B cell (primary cell): ENCODE measurements around the gene CCDC60. TPM values are rescaled to one million over a fixed set of nuclear protein-coding genes. Genes with fewer than 3 reads are reported as not detected.

Source experiments
- ATAC-seq: fragments of 200-7000 bp; cut with Tn5 transposase; one replicate; pipeline ENCODE4 v1.10.0; 2021; ENCODE audit warnings: low read depth, mild to moderate bottlenecking, moderate number of reproducible peaks, moderate library complexity
- CTCF ChIA-PET: fragments of 350-600 bp; sonication (Branson Sonifier 250); formaldehyde crosslinking; loops from one replicate; lab custom pipeline; 2021; ENCODE audit warnings: antibody characterized with exemption, inconsistent platforms; lab: Charles Lee
- POLR2A ChIA-PET: fragments of 350-600 bp; sonication (Branson Sonifier 250); formaldehyde crosslinking; loops from one replicate; lab custom pipeline; 2021; ENCODE audit warnings: antibody characterized with exemption; lab: Charles Lee
- DNase-seq: peaks from one replicate; pipeline ENCODE4 v3.0.0; 2013
- H2AFZ ChIP-seq: 2 replicates; pipeline ENCODE4 v1.6.1; 2012; ENCODE audit warnings: mild to moderate bottlenecking, low read depth, low read length; ENCODE audit not compliant: insufficient read depth, poor library complexity, severe bottlenecking
- H3K27ac ChIP-seq, 2 donors: 1 replicate in 1 of 2; 2 replicates in 1 of 2; pipeline ENCODE4 v1.5.1; 2012 to 2013; ENCODE audit warnings: low read length in 2 of 2, mild to moderate bottlenecking in 2 of 2, moderate library complexity in 1 of 2
- H3K27me3 ChIP-seq, 4 experiments: fragments of 200-600 bp in 1 of 4; sonication (generic) in 1 of 4; replicated peaks in 1 of 4; 1 replicate in 2 of 4; 2 replicates in 2 of 4; pipeline versions ENCODE4 v1.6.1 to v1.7.0; 2013 to 2016; ENCODE audit warnings: low read length in 3 of 4, mild to moderate bottlenecking in 2 of 4, mixed read lengths in 1 of 4, moderate library complexity in 1 of 4; ENCODE audit not compliant: insufficient read depth in 4 of 4, control insufficient read depth in 3 of 4; ENCODE audit errors: control extremely low read depth in 1 of 4
- H3K36me3 ChIP-seq, 2 experiments: replicated peaks in 1 of 2; 1 replicate in 1 of 2; 2 replicates in 1 of 2; pipeline versions ENCODE4 v1.6.1 to v1.7.1; 2013; ENCODE audit warnings: low read length in 1 of 2; ENCODE audit not compliant: insufficient read depth in 2 of 2, control insufficient read depth in 1 of 2; ENCODE audit errors: control extremely low read depth in 1 of 2, extremely low read depth in 1 of 2
- H3K4me1 ChIP-seq, 2 donors: fragments of 200-600 bp in 1 of 2; sonication (generic) in 1 of 2; 1 replicate in 1 of 2; 2 replicates in 1 of 2; pipeline versions ENCODE4 v1.5.1 to v1.6.1; 2013 to 2017; ENCODE audit warnings: low read length in 2 of 2; ENCODE audit not compliant: control insufficient read depth in 2 of 2, insufficient read depth in 2 of 2
- H3K4me2 ChIP-seq: replicated peaks from 2 replicates; pipeline ENCODE3; 2012; ENCODE audit warnings: mild to moderate bottlenecking, low read depth, low read length; ENCODE audit not compliant: poor library complexity, severe bottlenecking
- H3K4me3 ChIP-seq, 5 experiments: fragments of 200-600 bp in 1 of 5; sonication (generic) in 1 of 5; 1 replicate in 3 of 5; 2 replicates in 2 of 5; pipeline versions ENCODE4 v1.5.1 to v1.7.0; 2011 to 2016; ENCODE audit warnings: low read length in 4 of 5, mild to moderate bottlenecking in 4 of 5, low read depth in 2 of 5, control low read depth in 1 of 5, moderate library complexity in 1 of 5; ENCODE audit not compliant: insufficient read depth in 1 of 5; ENCODE audit errors: control extremely low read depth in 1 of 5, extremely low read depth in 1 of 5
- H3K79me2 ChIP-seq: fragments of 200-600 bp; sonication (generic); one replicate; pipeline ENCODE4 v1.6.0; 2016; ENCODE audit warnings: low read length; ENCODE audit not compliant: control insufficient read depth, insufficient read depth
- H3K9ac ChIP-seq: fragments of 200-600 bp; sonication (generic); 2 replicates; pipeline ENCODE4 v1.6.1; 2017; ENCODE audit warnings: mild to moderate bottlenecking, low read length, moderate library complexity
- H3K9me3 ChIP-seq, 3 donors: one replicate each; pipeline versions ENCODE4 v1.6.1 to v1.7.1; 2013; ENCODE audit warnings: low read length in 2 of 3; ENCODE audit not compliant: control insufficient read depth in 2 of 3, insufficient read depth in 1 of 3; ENCODE audit errors: control extremely low read depth in 1 of 3
- H4K20me1 ChIP-seq: 2 replicates; pipeline ENCODE4 v1.6.0; 2012; ENCODE audit warnings: mild to moderate bottlenecking, low read length; ENCODE audit not compliant: insufficient read depth, control insufficient read depth, poor library complexity, severe bottlenecking
- H3K27ac Mint-ChIP-seq: one replicate; pipeline ENCODE4 v1.8.0; 2021; ENCODE audit warnings: mixed read lengths
- H3K27me3 Mint-ChIP-seq: one replicate; pipeline ENCODE4 v1.8.0; 2021; ENCODE audit warnings: mixed read lengths
- H3K4me1 Mint-ChIP-seq: one replicate; pipeline ENCODE4 v1.8.0; 2021; ENCODE audit warnings: mixed read lengths
- H3K4me3 Mint-ChIP-seq: one replicate; pipeline ENCODE4 v1.8.0; 2021; ENCODE audit warnings: mixed read lengths
- H3K9me3 Mint-ChIP-seq: one replicate; pipeline ENCODE4 v1.8.0; 2022; ENCODE audit warnings: mixed read lengths; ENCODE audit not compliant: insufficient read depth
- CTCF ChIP-seq: fragments of 200-600 bp; IDR thresholded peaks from one replicate; pipeline ENCODE4 v1.8.0; 2022; ENCODE audit warnings: antibody characterized with exemption, mild to moderate bottlenecking
- EZH2 ChIP-seq: IDR thresholded peaks from 2 replicates; pipeline ENCODE4 v1.6.1; 2012; ENCODE audit warnings: borderline replicate concordance, low read depth, mild to moderate bottlenecking, moderate library complexity, low read length; ENCODE audit not compliant: insufficient read depth, poor library complexity, severe bottlenecking
- WGBS: methylation state at CpG from one replicate; pipeline ENCODE4 v1.1.5; 2013; ENCODE audit warnings: missing lambda C conversion rate; ENCODE audit not compliant: insufficient coverage; 5-methylcytosine and 5-hydroxymethylcytosine counted together
- intact Hi-C: fragments of 100-400 bp; cut with micrococcal nuclease; formaldehyde crosslinking; loops from one replicate; pipeline ENCODE4 v1.10.0; 2022
- polyA plus RNA-seq: library from polyadenylated mRNA; depleted of rRNA; stranded (reverse); fragments of >200 nt; gene quantifications from 2 replicates; pipeline ENCODE4 v1.2.3, GENCODE V29; 2012
- total RNA-seq, 2 donors: library from RNA; stranded (reverse); fragments of 120-200 nt in 1 of 2; gene quantifications; 1 replicate in 1 of 2; 2 replicates in 1 of 2; pipeline versions ENCODE4 v1.2.3 to v1.2.4, GENCODE V29; 2013 to 2022

Gene CCDC60
- total and polyA plus RNA-seq, 2 donors (not counting 1 experiment from before 2014, with no cell fraction given): not detected

GRCh38 chr12:119399301-119399700 lies 64.8 kb downstream of the CCDC60 start:
- Histone ChIP-seq H3K27ac (no peak overlapping the region), H3K9ac (no peak overlapping the region), H3K4me2 (no peak overlapping the region), H3K9me3 (peaks cover 0 to 8% (median 0%) of the 10 kb centered on the region in 3 donors), H2AFZ (no peak overlapping the region), H3K79me2 (no peaks in the 10 kb centered on the region), H4K20me1 (no peaks in the 10 kb centered on the region), H3K36me3 (no peaks in the 10 kb centered on the region), H3K27me3 (peaks cover 0 to 2% (median 0%) of the 10 kb centered on the region in 4 experiments), H3K4me3 (no peak overlapping the region), H3K4me1 (no peaks in the 10 kb centered on the region)
- H3K9me3 Mint-ChIP-seq: no peaks in the 10 kb centered on the region
- DNase-seq: no peak
- no peak overlapping the region for H3K27ac Mint-ChIP-seq
- H3K4me1 Mint-ChIP-seq: no peaks in the 10 kb centered on the region
- no peak overlapping the region for H3K4me3 Mint-ChIP-seq
- WGBS: no CpG with 5 or more reads among the region's 4 CpGs
- ChIA-PET POLR2A (no interaction called here), CTCF (no interaction called here)
- intact Hi-C loops: no loop called here
- no peak for TF ChIP-seq EZH2
- no peak for TF ChIP-seq CTCF
- ATAC-seq: no peak
- peaks cover 7% of the 10 kb centered on the region for H3K27me3 Mint-ChIP-seq

GRCh38 chr12:119406308-119406707 lies 71.8 kb downstream of the CCDC60 start:
- Histone ChIP-seq H4K20me1 (no peaks in the 10 kb centered on the region), H3K4me1 (no peaks in the 10 kb centered on the region), H3K27me3 (no peaks in the 10 kb centered on the region), H3K4me3 (no peak overlapping the region), H2AFZ (no peak overlapping the region), H3K9me3 (peaks cover 0 to 3% (median 0%) of the 10 kb centered on the region in 3 donors), H3K9ac (no peak overlapping the region), H3K27ac (no peak overlapping the region), H3K36me3 (no peaks in the 10 kb centered on the region), H3K79me2 (no peaks in the 10 kb centered on the region), H3K4me2 (no peak overlapping the region)
- POLR2A ChIA-PET: no interaction called here
- CTCF ChIA-PET: no interaction called here
- Mint-ChIP-seq H3K27me3 (peaks cover 16% of the 10 kb centered on the region), H3K4me3 (no peak overlapping the region), H3K9me3 (no peaks in the 10 kb centered on the region), H3K4me1 (no peaks in the 10 kb centered on the region), H3K27ac (no peak overlapping the region)
- TF ChIP-seq CTCF (no peak), EZH2 (no peak)
- ATAC-seq (no peak), DNase-seq (no peak)
- intact Hi-C loops: no loop called here
- no CpG with 5 or more reads among the region's 2 CpGs for WGBS
